MG63 (cell line): ENCODE data around the gene OR5T3. TPM values are rescaled to one million over a fixed set of nuclear protein-coding genes. Genes with fewer than 3 reads are reported as not detected.
"Not testable (repeated sequence)": the region's sequence is repeated elsewhere in the genome, so short reads cannot be mapped to it uniquely, and the experiment has no call there.

Experiments used
- DNase-seq: peaks from one replicate; pipeline ENCODE4 v3.0.0-alpha.2; 2020
- H3K27me3 ChIP-seq: fragments of 250-450 bp; sonication (Bioruptor Pico); 2 replicates; pipeline ENCODE4 v1.5.1; 2020; ENCODE audit warnings: mild to moderate bottlenecking, moderate library complexity
- H3K36me3 ChIP-seq: fragments of 250-450 bp; sonication (Bioruptor Pico); 2 replicates; pipeline ENCODE4 v1.5.1; 2020; ENCODE audit warnings: mild to moderate bottlenecking, moderate library complexity
- H3K4me3 ChIP-seq: fragments of 250-450 bp; sonication (Bioruptor Pico); 2 replicates; pipeline ENCODE4 v1.5.1; 2020; ENCODE audit warnings: mild to moderate bottlenecking, moderate library complexity
- H3K9me3 ChIP-seq: fragments of 250-450 bp; sonication (Bioruptor Pico); 2 replicates; pipeline ENCODE4 v1.5.1; 2020; ENCODE audit warnings: mild to moderate bottlenecking, moderate library complexity
- total RNA-seq: library from RNA; depleted of rRNA; stranded (reverse); fragments of >200 nt; shearing (Covaris generic); gene quantifications from 2 replicates; pipeline ENCODE4 v1.2.3, GENCODE V29; 2014; ENCODE audit warnings: low replicate concordance; rRNA removed

OR5T3 gene
- not detected in 2 replicates for total RNA-seq

DNA sequence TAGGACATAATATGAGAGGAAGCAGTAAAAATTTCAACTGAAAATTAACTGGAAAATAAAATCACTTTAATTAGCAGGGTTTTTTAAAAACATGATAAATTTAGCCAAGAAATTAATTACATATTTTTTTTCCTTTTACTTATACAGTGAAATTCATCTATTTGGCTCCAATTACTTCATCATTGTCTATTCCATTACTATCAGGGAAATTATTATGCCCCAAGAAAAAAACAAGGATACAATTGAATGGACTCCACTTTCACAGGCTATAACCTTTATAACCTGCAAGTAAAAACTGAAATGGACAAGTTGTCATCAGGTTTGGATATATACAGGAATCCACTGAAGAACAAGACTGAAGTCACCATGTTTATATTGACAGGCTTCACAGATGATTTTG lies at the start of gene OR5T3:
TSS of gene OR5T3 (plus strand) at position 301 of the 400 bp plus-strand sequence. CDS start at position 301, 0 bp downstream.
- Histone ChIP-seq H3K4me3 (no peak within 1 kb of the TSS), H3K9me3 (no peaks in the 10 kb centered on the region), H3K27me3 (no peaks in the 10 kb centered on the region), H3K36me3 (no peaks in the 10 kb centered on the region)
- no peak for DNase-seq

DNA sequence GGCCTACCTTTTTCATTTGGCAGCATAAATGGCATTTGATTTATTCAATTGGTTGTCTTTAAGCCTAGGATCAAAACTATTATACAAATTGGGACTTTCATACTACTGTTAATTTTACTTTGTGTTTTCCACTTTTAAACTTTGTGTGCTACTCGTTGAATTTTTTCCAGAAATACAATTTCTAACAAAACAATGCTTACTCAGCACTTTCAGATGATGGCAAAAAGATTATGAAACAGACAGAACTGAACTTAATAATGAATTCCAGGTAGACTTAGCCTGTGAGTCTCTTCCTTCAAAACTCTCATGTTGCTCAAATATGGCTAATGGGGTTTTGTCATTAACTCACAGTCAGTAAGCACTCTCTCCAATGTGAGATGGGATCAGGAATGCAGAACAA lies 44.3 kb upstream of the OR5T3 start:
- no peaks in the 10 kb centered on the region for H3K9me3 ChIP-seq
- no peak overlapping the region for H3K4me3 ChIP-seq
- DNase-seq, result no peak
- no peaks in the 10 kb centered on the region for H3K36me3 ChIP-seq
- H3K27me3 ChIP-seq, result no peaks in the 10 kb centered on the region; the same call in 1 of the 2 replicates

DNA sequence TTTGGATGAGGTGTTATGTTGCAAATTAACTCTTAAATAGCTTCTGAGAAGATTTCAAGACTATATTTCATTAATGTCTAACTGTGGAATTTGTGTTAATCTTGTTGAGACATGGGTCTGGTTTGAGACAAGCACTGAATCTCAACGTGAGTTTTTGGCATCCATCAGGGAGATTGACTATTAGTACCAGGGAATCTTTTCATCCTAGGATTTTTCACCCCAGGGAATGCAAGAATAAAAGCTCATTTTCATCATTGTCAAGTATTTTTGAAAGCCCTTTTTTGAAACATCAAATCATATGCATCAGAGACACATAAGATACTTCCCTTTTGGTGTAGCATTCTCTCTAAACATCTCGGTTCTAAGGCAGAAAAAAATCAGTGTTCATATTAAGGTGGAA lies 37.5 kb upstream of the OR5T3 start:
- Histone ChIP-seq H3K9me3 (no peaks in the 10 kb centered on the region), H3K4me3 (no peak overlapping the region), H3K36me3 (no peaks in the 10 kb centered on the region), H3K27me3 (no peaks in the 10 kb centered on the region)
- no peak for DNase-seq

DNA sequence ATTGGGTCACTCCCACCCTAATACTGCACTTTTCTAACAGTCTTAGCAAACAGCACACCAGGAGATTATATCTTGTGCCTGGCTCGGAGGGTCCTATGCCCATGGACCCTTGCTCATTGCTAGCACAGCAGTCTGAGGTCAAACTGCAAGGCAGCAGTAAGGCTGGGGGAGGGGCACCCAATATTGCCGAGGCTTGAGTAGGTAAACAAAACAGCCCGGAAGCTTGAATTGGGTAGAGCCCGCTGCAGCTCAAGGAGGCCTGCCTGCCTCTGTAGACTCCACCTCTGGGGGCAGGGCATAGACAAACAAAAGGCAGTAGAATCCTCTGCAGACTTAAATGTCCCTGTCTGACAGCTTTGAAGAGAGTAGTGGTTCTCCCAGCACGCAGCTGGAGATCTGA lies 32.3 kb upstream of the OR5T3 start:
- not testable (repeated sequence) for H3K27me3 ChIP-seq, DNase-seq, H3K9me3 ChIP-seq, H3K36me3 ChIP-seq, H3K4me3 ChIP-seq

DNA sequence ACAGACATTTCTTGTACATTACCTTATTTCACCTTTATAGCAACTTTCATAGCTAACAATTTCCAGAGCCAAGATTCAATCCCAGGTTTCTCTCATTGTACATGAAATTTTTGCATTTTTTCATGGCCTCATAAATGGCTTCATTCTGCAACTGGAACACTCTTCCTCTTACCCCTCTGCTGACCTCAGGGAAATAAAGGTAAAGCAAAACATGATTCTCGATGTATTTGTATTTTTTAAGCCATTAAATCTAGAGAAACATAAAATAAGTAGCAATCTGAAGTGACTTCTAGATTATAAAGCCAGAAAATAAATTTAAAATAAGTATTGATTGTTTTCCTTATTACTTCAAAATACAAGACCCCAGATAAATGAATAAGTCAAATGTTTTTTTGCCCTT lies 17.9 kb upstream of the OR5T3 start, which contains the start of gene OR5T2:
TSS of gene OR5T2 (minus strand) at position 101 of the 400 bp plus-strand sequence. CDS start 1,193 bp downstream, outside the sequence.
- no peak for DNase-seq
- no peaks in the 10 kb centered on the region for H3K36me3 ChIP-seq
- no peaks in the 10 kb centered on the region for H3K9me3 ChIP-seq
- H3K27me3 ChIP-seq, result no peaks in the 10 kb centered on the region
- no peak within 1 kb of the TSS for H3K4me3 ChIP-seq

DNA sequence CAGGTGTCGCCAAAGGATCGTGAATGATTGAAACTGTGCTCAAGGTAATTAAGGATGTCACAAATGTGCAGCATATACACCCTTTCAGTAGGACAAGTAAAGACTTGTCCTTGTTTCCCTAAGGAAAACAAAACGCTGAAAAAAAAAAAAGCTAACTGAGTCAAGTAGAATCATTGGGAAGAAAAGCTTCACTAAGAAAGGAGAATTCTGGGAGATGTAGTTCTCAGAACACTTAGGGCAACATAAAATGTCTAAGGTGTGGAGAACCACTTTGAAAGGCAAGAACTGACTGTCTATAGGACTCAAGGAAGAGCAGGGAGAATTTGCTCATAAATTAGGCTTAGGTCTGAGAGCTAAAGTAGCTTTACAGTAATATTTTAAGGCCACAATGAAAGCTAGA lies 19.0 kb downstream of the OR5T3 start:
- Histone ChIP-seq H3K36me3 (no peaks in the 10 kb centered on the region), H3K9me3 (no peaks in the 10 kb centered on the region), H3K4me3 (no peak overlapping the region), H3K27me3 (no peaks in the 10 kb centered on the region)
- no peak for DNase-seq

DNA sequence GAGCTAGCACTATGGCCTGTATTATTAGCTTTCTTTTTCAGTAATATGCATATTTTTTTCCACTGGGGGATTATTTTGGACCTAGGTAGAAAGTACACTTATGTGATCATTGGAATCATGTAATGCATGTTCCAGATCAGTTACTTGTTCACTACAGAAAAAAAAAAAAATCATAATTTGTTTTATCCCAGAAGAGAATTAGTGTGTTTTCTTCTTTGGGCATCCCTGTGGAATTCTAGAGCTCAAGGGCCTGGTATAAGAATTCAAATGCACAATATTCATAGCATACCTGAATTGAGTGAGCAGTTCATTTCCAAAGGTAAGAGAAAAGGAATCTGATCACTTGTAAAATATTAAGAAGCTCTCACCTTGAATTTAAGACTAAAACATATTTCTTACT lies 21.8 kb downstream of the OR5T3 start, which contains the start of gene OR5T1:
TSS of gene OR5T1 (plus strand) at position 301 of the 400 bp plus-strand sequence. CDS start 1,485 bp downstream, outside the sequence.
- no peak within 1 kb of the TSS for H3K4me3 ChIP-seq
- no peaks in the 10 kb centered on the region for H3K27me3 ChIP-seq
- no peaks in the 10 kb centered on the region for H3K9me3 ChIP-seq
- no peak for DNase-seq
- no peaks in the 10 kb centered on the region for H3K36me3 ChIP-seq

DNA sequence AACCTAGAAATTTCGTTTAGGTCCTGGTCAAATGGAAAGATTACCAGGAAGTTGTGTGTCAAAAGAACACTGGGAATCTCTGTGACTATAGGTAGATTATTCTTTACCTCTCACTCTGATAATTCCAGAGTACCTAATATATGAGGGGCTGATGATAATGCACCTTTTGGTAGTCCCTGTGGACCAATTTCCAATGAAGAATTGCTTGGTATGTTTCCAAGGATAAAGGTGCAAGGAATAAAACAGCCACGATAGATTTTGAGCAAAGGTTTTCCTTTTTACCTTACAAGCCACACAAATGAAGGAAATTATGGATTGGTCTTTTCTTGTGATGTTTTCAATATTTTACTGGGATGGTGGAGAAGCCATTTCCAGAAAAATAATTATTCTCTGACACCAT lies 40.1 kb downstream of the OR5T3 start, which contains the start of gene OR8H1:
TSS of gene OR8H1 (minus strand) at position 101 of the 400 bp plus-strand sequence. CDS start 1,192 bp downstream, outside the sequence.
- no peak for DNase-seq
- H3K27me3 ChIP-seq, result no peaks in the 10 kb centered on the region
- no peaks in the 10 kb centered on the region for H3K36me3 ChIP-seq
- no peak within 1 kb of the TSS for H3K4me3 ChIP-seq
- H3K9me3 ChIP-seq, result no peaks in the 10 kb centered on the region

DNA sequence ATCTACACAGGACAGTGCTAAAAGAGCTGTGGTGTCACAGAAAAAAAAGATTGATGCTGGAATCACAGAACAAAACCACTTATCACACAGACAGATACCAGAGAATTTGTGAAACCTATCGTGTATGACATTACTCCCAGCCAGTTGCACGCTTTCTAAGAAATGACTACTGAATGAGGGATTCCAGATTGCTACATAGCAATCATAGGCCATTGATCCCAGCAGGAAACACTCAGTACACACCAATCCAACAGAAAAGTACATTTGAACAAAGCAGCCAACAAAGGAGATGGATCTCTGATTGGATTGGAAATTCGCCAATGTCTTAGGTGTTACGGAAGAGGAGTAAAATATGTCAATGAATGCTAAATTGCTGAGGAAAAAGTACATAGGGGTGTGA lies 44.8 kb downstream of the OR5T3 start:
- DNase-seq, result no peak
- no peak overlapping the region for H3K4me3 ChIP-seq
- no peaks in the 10 kb centered on the region for H3K27me3 ChIP-seq
- no peaks in the 10 kb centered on the region for H3K9me3 ChIP-seq
- no peaks in the 10 kb centered on the region for H3K36me3 ChIP-seq

Other genes with a start within 250 kb of the OR5T3 start
- gene OR5AS1, start 224.6 kb upstream of the OR5T3 start, total RNA-seq, result not detected in 2 replicates
- not detected in 2 replicates for gene OR8I2, start 158.9 kb upstream of the OR5T3 start, total RNA-seq
- gene OR8H2, start 148.6 kb upstream of the OR5T3 start, total RNA-seq, result not detected in 2 replicates
- gene OR8H3, start 129.9 kb upstream of the OR5T3 start, total RNA-seq, result not detected in 2 replicates
- gene OR8J3, start 112.1 kb upstream of the OR5T3 start, total RNA-seq, result not detected in 2 replicates
- not detected in 2 replicates for gene OR8K5, start 91.9 kb upstream of the OR5T3 start, total RNA-seq
- gene OR5J2, start 75.6 kb upstream of the OR5T3 start, total RNA-seq, result not detected in 2 replicates
- not detected in 2 replicates for gene OR5T2, start 18.0 kb upstream of the OR5T3 start, total RNA-seq
- not detected in 2 replicates for gene OR5T1, start 21.9 kb downstream of the OR5T3 start, total RNA-seq
- gene OR8H1, start 40.0 kb downstream of the OR5T3 start, total RNA-seq, result not detected in 2 replicates
- not detected in 2 replicates for gene OR8K3, start 62.9 kb downstream of the OR5T3 start, total RNA-seq
- not detected in 2 replicates for gene OR8K1, start 93.8 kb downstream of the OR5T3 start, total RNA-seq
- gene OR8J1, start 102.0 kb downstream of the OR5T3 start, total RNA-seq, result not detected in 2 replicates
- not detected in 2 replicates for gene OR8U1, start 123.4 kb downstream of the OR5T3 start, total RNA-seq
- gene OR5AL1, start 160.4 kb downstream of the OR5T3 start, total RNA-seq, result not detected in 2 replicates
- gene OR5M3, start 221.1 kb downstream of the OR5T3 start, total RNA-seq, result not detected in 2 replicates
- not detected in 2 replicates for gene OR5M8, start 239.1 kb downstream of the OR5T3 start, total RNA-seq